ENCODE data around the gene FREM1. TPM values are rescaled to one million over a fixed set of nuclear protein-coding genes. Genes with fewer than 3 reads are reported as not detected.

Gene FREM1
- total and polyA plus RNA-seq, 12 donors: 2.8 to 24.1 (median 7.1) TPM

DNA sequence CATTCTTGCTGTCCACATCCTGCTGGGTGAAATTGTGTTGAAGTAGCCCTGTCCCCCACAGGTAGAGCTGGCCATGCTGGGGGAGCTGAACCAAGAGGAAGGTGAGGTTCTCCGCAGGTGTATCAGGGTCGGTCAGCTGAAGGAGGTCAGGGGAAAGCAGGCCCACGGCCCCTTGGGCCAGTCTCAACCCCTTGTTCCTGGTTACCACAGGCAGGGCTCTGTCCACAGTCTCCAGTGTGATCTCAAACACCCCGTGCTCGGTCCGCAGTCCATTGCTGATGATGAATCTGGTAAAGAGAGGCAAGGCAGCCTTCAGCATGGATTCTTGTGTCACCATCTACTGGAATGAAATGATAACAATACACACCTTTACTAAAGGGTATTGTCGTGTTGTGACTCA is 134.3 kb downstream of the FREM1 start:
- WGBS, 4 donors: 85 to 98% (median 91%) methylated on average over 7 of the region's 7 CpGs
- Histone ChIP-seq H3K36me3 (replicated peaks in 1 of 2) (no peaks in the 10 kb centered on the region), H3K9me3 (replicated peaks in 1 of 3) (no peaks in the 10 kb centered on the region), H3K4me1 (replicated peaks in 1 of 2) (peaks cover 0 to 8% of the 10 kb centered on the region in 2 donors), H3K27ac (no peak overlapping the region), H3K27me3 (no peaks in the 10 kb centered on the region), H3K4me3 (no peak overlapping the region)
- no peak for DNase-seq
- TF ChIP-seq, protein P1, sequence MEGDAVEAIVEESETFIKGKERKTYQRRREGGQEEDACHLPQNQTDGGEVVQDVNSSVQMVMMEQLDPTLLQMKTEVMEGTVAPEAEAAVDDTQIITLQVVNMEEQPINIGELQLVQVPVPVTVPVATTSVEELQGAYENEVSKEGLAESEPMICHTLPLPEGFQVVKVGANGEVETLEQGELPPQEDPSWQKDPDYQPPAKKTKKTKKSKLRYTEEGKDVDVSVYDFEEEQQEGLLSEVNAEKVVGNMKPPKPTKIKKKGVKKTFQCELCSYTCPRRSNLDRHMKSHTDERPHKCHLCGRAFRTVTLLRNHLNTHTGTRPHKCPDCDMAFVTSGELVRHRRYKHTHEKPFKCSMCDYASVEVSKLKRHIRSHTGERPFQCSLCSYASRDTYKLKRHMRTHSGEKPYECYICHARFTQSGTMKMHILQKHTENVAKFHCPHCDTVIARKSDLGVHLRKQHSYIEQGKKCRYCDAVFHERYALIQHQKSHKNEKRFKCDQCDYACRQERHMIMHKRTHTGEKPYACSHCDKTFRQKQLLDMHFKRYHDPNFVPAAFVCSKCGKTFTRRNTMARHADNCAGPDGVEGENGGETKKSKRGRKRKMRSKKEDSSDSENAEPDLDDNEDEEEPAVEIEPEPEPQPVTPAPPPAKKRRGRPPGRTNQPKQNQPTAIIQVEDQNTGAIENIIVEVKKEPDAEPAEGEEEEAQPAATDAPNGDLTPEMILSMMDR (IDR thresholded peaks at IDR 0.05): no peak
- intact Hi-C loops (cut with DNase I): loop anchor here in 1 of 2 donors (10.0 kb wide), 1 partner anchor 171 kb away; no protein-coding TSS in a partner anchor

DNA sequence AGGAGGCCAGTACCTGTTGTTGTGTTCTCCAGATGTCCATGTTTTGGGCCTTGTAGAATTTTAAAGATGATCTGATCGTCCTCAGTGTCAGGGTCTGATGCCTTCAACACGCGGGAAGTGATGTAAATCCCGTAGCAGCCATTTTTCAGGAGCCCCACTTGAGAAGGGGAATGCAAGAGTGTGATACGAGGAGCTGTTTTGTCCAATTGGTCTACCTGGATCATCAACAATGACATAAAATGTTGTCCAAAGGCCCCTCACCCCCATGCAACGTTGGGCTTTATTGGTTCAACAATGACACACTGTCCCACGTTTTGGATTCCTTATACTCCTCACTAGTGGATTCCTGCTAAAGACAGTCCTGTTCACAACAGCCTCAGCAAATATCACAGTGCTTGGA is 139.6 kb downstream of the FREM1 start:
- intact Hi-C loops (cut with DNase I): loop anchor here in 1 of 2 donors (10.0 kb wide), 1 partner anchor 166 kb away; no protein-coding TSS in a partner anchor
- WGBS, 4 donors: 65 to 75% (median 73%) methylated on average over 7 of the region's 7 CpGs

DNA sequence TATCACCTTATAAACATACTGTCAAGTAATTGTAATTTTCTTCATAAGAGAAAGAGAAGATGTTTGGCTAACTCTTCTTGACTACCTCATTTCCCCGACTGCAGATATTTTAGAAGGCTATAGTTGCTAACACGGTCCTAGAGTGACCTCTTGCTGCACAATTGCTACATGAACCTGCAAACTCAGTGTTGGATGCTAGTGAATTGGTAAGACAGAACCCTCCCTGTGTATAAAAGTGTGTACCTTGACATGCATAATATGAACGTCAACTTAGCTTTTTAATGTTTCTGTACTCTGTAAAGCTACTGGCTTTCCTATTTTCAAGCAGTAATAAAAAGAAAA is 141.0 kb downstream of the FREM1 start:
- intact Hi-C loops (cut with DNase I): loop anchor here in 1 of 2 donors (5.0 kb wide), 1 partner anchor 152 kb away; no protein-coding TSS in a partner anchor
- H3K27me3 ChIP-seq: no peaks in the 10 kb centered on the region
- no peaks in the 10 kb centered on the region for H3K4me1 ChIP-seq (replicated peaks in 1 of 2)
- H3K36me3 ChIP-seq (replicated peaks in 1 of 2): no peaks in the 10 kb centered on the region
- no peak overlapping the region for H3K27ac ChIP-seq
- no peaks in the 10 kb centered on the region for H3K9me3 ChIP-seq (replicated peaks in 1 of 3)
- peak in 4 of 7 donors; percentile 8 to 57 (median 42) for DNase-seq
- H3K4me3 ChIP-seq: no peak overlapping the region
- TF ChIP-seq, protein P1 (IDR thresholded peaks at IDR 0.05): peak in 5 of 6 experiments; percentile 8 to 52 (median 29)
- TF ChIP-seq POLR2A (IDR thresholded peaks at IDR 0.05): no peak
- WGBS, 4 donors: 33 to 38% (median 36%) methylated on average over 3 of the region's 3 CpGs

More for the DNA sequence above, 139.6 kb downstream of the FREM1 start:
- Histone ChIP-seq H3K4me3 (no peak overlapping the region), H3K4me1 (replicated peaks in 1 of 2) (no peaks in the 10 kb centered on the region), H3K9me3 (replicated peaks in 1 of 3) (no peaks in the 10 kb centered on the region), H3K36me3 (replicated peaks in 1 of 2) (no peaks in the 10 kb centered on the region), H3K27ac (no peak overlapping the region), H3K27me3 (no peaks in the 10 kb centered on the region)
- TF ChIP-seq, protein P1 (IDR thresholded peaks at IDR 0.05): no peak
- TF ChIP-seq POLR2A (IDR thresholded peaks at IDR 0.05): no peak
- no peak for DNase-seq

DNA sequence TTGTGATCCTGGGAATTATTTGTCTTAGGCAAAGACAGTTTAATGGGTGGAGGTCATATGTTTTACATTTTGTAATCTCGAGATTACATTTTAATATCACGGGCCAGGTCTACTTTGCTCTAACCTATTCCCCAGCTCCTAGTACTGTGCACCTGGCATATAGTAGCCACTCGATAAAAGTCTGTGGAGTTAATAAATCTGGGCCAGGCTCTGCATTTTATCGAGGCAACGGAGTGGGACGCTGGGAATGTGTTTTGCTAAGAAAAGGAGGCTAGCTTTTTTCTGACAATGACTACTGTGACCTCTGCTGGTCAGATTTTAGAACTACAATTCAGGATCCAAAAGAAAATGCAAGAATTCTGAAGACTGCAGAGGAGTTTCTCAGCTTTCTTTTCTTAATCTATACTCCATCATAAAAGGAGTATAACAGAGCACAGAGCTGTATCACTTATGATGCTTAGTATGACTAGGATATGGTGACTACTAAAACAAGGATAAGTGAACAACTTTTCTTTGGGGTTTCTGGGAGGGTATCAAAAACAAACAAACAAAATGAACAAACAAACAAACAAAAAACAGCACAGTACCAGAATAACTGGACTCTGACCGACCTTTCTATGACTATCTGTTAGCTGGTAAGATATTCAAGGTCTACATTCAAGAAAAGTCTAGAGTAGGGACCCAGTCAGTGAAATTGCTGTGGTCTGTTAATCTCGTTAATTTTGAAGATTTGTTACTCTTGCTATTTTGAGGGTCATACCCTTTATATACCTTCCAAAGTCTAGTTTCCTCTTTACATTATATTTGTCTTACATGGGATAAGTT is 141.6 kb downstream of the FREM1 start:
- H3K27me3 ChIP-seq: no peaks in the 10 kb centered on the region
- DNase-seq: peak in 6 of 7 donors; percentile 25 to 57 (median 39)
- TF ChIP-seq POLR2A (IDR thresholded peaks at IDR 0.05): no peak
- TF ChIP-seq, protein P1 (IDR thresholded peaks at IDR 0.05): peak; percentile 61 to 82 (median 74)
- WGBS, 4 donors: 19 to 27% (median 23%) methylated on average over 8 of the region's 8 CpGs
- no peak overlapping the region for H3K27ac ChIP-seq
- H3K9me3 ChIP-seq (replicated peaks in 1 of 3): no peaks in the 10 kb centered on the region
- H3K4me3 ChIP-seq: no peak overlapping the region
- no peaks in the 10 kb centered on the region for H3K36me3 ChIP-seq (replicated peaks in 1 of 2)
- intact Hi-C loops (cut with DNase I): loop anchor here in 1 of 2 donors (5.0 kb wide), 1 partner anchor 151 kb away; no protein-coding TSS in a partner anchor
- H3K4me1 ChIP-seq (replicated peaks in 1 of 2): no peaks in the 10 kb centered on the region

Measured in adrenal gland (tissue), 12 donors.